Activated CD8-positive, alpha-beta memory T cell treated with anti-CD3 and anti-CD28 coated beads, Interleukin-2, amount 50 U/mL, for 4 hours (primary cell): Measurements from ENCODE around the gene HOXA9.

Experiments
- DNase-seq: peaks from one replicate; pipeline ENCODE4 v3.0.0-alpha.2; 2020

Gene HOXA9

DNA sequence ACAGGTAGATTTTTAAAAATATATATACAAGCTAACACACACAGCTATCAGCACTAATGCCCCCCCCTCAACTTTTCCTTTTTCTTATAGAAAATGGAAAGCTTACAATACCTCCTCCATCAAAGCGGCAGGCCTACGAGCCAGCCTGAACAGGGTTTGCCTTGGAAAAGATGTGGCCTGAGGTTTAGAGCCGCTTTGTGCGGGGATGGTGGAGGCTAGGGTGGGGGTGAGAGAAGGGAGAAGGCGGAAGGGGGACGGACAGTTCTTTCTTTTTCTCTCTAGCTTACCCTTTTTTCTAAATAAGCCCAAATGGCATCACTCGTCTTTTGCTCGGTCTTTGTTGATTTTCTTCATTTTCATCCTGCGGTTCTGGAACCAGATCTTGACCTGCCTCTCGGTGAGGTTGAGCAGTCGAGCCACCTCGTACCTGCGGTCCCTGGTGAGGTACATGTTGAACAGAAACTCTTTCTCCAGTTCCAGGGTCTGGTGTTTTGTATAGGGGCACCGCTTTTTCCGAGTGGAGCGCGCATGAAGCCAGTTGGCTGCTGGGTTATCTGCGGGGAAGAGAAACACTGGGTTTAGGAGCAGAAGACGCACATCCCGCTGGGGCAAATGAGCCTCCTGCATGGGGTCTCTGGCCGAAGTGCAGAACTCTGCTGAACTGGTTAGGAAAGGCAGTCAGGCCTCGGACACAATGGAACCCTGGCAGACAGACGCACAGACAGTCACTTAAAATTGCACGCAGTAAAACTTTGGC, 1.9 kb downstream of the HOXA9 start:
- peak; percentile 2 for DNase-seq

DNA sequence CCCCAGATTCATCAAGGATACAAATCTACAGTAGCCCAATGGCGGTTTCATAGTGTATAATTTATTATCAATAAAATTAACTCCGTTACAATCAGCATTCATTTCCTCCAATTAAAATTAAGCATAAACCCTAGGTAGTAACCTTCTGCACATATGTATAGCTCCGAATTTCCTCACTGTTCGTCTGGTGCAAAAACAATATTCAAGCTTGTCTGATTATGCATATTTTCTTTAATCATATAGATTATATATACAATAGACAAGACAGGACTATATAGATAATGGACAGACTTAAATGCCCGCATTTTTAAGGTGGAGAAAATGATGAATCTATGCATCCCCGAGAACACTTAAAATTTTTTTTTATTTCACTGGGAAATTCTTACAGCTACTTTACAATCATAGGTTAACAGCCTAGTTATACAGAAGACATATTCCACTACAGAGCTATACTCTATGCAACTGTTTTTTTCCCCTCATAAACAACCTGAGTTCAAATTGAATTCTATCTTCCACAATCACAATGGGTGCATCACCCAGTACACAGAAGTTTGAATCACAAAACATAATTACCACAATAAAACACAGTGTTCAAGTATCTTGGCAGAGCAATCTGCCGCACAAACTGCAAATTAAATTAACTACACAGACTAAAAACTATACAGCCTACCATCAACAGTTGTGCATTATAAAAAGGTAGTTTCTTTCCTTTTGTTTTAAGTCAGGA, 2.6 kb downstream of the HOXA9 start:
- DNase-seq: no peak

DNA sequence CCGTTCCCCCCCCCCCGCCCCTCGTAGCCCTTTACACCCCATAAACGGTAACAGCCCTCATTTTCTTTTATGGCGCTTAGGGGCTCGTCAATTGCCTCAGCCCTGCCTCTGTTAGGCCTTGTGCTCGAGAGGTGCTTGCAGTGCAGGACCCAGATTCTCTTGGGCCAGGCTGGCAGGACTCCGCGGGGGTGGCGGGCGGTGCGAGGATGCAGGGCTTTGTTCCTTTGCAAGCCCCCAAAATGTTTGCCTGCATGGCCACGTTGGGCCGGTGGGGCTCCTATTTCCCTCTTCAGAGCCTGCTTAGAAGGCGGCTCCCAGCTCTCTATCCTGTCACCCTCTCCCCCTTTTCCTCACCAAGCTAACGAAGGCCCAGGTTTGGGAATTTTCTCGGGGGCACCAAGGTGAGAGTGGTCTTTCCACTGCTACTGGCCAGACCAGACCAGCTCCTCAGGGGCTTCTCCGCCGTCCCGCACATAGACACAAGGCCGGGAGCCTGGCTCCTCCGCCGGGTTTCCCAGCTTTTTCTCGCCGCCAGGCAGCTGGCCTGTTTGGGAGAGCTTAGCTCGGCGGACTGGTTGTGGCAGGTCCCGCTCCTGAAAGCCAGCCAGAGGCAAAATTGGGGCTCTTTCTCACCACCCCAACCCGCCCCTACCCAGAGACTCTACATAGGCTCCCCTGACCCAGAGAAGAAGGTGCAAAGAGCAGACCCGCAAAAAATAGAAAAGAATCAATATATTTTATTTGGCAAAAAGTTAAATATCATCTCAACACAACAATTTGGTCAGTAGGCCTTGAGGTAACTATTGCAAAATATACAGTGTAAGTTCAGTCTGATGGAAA, 3.4 kb downstream of the HOXA9 start:
- DNase-seq: peak; percentile 15

- peak; percentile 15 for DNase-seq
Observed at GRCh38 chr7:27161214-27161720, 4.1 kb downstream of the HOXA9 start.

DNA sequence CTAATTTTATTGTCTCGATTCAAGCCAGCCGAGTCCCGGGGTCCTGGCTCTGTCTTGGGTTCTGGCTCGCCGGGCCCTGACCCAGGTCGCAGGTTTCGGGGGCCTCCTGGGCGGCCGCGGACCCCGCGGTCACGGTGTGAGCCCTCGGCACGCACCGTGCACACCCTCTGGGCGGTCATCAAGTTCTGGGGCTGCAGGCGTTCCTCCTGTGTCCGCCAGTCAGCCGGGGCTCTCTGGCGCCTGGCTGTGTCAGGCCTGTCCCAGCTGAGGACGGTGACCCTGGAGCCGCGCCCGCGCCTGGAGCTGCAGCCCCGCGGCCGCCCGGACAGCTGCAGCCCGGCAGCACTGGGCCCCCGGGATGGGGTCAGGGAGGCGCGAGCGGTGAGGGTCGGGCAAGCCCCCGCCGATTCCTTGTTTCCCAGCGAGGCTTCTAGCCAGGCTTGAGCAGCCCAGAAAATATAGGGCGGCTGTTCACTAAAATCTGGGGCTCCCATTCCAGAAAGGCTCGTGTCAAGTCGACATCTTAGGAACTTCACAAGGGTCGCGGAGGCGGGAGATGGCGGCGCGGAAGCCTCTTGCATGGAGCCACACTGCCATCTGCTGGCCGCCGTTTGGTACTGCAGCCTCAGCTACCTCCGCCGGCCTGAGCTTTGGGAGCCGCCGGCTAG, 4.7 kb downstream of the HOXA9 start:
- peak; percentile 89 for DNase-seq

GRCh38 chr7:27160145-27160545, 5.2 kb downstream of the HOXA9 start:
- DNase-seq: peak; percentile 27

DNA sequence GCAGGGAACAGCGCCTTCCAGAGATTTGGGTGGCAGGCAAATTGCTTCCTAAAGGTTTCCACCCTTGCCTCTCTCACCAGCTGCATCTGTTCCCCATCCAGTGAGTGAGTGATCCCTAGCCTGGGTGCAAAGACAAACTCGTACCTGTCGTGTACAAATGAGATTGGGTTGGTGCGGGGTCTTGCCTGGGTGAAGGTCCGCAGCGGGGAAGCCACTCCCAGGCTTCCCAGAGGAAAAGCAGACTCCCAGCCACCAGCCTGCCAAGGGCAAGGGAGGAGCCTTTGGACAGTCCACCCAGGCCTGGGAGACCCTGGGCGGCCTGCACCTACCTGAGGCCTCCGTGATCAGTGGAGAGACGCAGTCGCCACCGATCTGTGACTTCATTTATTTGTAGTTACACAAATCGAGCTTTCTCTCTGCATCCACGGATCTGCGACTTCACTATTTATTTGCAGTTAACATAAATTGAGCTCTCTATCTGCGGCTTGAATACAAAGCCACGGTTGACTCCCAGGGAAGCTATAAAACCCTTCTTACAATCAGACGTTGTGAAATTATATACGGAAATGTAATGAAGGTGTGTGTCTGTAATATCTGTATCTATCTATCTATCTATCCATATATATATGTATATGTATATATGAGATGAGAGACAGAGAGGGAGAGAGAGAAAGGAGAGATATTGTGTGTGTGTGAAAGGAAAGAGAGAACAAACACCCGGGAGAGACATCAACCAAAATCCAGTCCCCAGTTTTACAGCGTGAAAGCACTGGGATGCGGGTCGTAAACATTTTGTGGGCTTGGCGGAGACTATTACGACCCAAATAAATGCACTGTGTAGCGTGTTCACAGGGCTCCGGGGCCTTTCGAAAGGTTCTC, 5.8 kb downstream of the HOXA9 start:
- DNase-seq: peak; percentile 11

DNA sequence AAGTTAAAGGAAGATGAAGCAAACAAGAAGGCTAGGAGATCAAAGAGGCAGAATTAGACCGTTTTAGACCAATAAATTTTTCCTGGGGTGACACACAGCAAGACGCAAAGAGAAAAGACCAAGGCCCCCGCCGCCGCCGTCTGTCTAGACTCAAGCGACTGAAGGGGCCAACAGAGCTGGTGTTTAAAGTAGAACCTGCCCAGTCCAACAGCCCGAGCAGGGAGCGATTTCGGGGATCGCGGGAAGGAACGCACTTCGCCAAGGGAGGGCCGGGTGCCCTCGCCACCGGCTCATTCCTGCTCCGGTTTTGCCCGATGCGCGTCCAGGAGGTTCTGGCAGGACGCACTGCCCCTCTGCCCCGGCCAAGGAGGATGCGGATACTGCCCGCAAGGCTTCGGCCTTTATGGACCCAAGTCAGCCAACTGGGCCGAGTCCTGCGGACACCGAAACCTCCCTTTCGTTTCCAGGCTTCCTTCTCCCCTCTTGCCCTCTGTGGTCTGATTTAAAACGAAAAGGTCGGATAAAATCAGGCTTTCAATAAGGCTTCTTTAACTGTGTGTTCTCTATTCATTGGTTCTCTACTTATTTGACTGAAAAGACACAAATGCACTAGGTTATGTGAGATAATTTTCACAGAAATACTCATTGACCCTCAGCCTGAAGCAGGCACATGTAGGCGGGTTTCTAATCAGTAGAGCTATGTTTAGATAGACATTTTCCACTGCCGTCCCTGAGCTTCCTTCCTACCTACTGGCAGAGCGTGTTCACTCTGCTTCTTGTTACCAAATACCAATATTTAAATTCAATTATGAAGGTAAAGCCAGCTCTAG, 6.7 kb downstream of the HOXA9 start:
- DNase-seq: no peak

DNA sequence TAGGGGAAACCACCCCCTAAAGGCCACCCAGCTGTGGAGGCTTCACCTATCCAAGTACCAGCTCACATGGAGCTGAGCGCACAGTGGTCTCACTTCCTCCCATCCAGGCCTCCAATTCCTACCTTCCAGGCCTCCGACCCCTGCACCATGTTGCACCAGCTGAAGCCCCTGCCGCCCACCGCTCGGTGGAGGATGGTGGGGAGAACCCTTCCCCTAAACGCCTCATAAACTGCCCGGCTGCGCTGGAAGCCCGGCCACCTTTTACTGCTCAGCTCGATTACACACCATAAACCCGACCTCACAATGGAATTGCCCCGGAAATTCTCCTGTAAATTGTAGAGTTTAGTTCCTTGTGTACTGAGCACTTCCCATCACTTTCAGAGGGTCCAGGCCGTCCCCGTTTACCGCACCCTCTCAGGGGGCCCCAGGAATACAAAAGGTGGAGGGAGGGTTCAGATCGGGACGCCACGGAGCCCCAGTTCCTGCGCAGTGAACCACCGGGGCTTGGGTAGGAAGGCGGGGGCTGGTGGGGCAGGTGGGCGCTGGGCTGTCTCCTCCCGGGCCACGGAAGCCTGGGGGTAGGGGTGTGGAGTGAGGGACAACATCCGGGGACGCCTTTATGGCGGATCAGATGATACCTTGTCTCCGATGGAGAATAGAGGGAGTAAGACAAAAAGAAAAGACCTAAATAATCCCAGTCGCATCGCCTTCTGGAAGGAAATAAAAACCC, 7.5 kb downstream of the HOXA9 start:
- DNase-seq: no peak

GRCh38 chr7:27156916-27157701, 8.2 kb downstream of the HOXA9 start:
- no peak for DNase-seq

GRCh38 chr7:27156508-27156898, 8.8 kb downstream of the HOXA9 start, which contains the start of gene HOXA7:
Gene HOXA7 (minus strand): TSS chr7:27156675. CDS start chr7:27156545, 130 bp downstream.
- DNase-seq: no peak

- DNase-seq: peak; percentile 19
Observed at GRCh38 chr7:27155816-27156507, 9.4 kb downstream of the HOXA9 start.

- peak; percentile 57 for DNase-seq
Observed at GRCh38 chr7:27154901-27155815, 10.2 kb downstream of the HOXA9 start.

- no peak for DNase-seq
Observed at GRCh38 chr7:27154369-27154768, 11.0 kb downstream of the HOXA9 start.

GRCh38 chr7:27153526-27153925, 11.8 kb downstream of the HOXA9 start:
- DNase-seq: no peak

DNA sequence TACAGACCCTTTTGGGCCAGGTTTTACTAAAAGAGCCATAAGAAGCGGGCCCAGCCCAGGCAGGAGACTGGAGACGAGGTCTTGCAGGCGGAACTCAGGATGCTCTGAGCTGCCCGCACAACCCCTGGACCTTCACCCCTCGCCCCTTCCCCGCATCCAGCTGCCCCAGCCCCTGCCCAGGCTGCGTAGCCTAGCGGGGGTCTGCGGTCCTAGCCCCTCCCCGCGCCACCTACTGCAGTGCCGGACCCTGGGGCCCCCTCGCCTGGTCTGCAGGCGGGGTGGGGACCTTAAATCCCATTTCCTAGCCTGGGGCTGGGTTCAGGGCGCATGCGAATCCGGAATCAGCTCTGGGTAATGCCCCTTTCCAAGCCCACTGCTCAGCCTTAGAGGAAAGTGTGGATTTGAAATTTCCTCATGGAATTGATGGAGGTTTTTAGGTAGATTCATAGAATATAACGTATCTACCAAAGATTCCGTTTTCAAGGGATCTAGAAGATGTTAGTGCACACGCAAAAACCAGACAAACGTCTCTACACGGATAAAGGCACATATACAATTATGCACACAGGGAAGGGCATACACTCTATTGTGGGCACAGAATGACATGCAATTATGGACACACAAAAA, 12.4 kb downstream of the HOXA9 start:
- no peak for DNase-seq
